Amygdala (tissue), 56 donors: Measurements from ENCODE around the gene EN2.

Experiments used
- DNase-seq, 56 donors: peaks; one replicate each; lab custom pipeline; 2025; lab: John Stamatoyannopoulos, UW

EN2 gene

GRCh38 chr7:155461631-155462030, 3.7 kb downstream of the EN2 start:
- DNase-seq: no peak

GRCh38 chr7:155462163-155462735, 4.3 kb downstream of the EN2 start:
- DNase-seq: no peak

GRCh38 chr7:155463114-155463811, 5.3 kb downstream of the EN2 start:
- no peak for DNase-seq

- no peak for DNase-seq
These were observed 6.3 kb downstream of the EN2 start for GRCh38 chr7:155464183-155464582.

GRCh38 chr7:155464948-155465739, 7.2 kb downstream of the EN2 start:
- no peak for DNase-seq

GRCh38 chr7:155465761-155466141, 7.8 kb downstream of the EN2 start:
- no peak for DNase-seq

- no peak for DNase-seq
These were observed 8.3 kb downstream of the EN2 start for GRCh38 chr7:155466142-155466813.

- DNase-seq: no peak
These were observed 9.1 kb downstream of the EN2 start for GRCh38 chr7:155466814-155467733.

GRCh38 chr7:155467846-155468784, 10.2 kb downstream of the EN2 start:
- no peak for DNase-seq

- DNase-seq: no peak
These were observed 10.8 kb downstream of the EN2 start for GRCh38 chr7:155468785-155469148.

- no peak for DNase-seq
These were observed 11.6 kb downstream of the EN2 start for GRCh38 chr7:155469311-155470185.

- no peak for DNase-seq
These were observed 12.2 kb downstream of the EN2 start for GRCh38 chr7:155470186-155470487.

GRCh38 chr7:155470686-155471638, 13.0 kb downstream of the EN2 start:
- DNase-seq: no peak

GRCh38 chr7:155471718-155472117, 13.8 kb downstream of the EN2 start:
- DNase-seq: no peak

GRCh38 chr7:155477476-155477875, 19.5 kb downstream of the EN2 start:
- DNase-seq: no peak

GRCh38 chr7:155481764-155482163, 23.8 kb downstream of the EN2 start:
- DNase-seq: no peak
